ENCODE data around the gene PPFIBP2. TPM values are rescaled to one million over a fixed set of nuclear protein-coding genes. Genes with fewer than 3 reads are reported as not detected.

Gene PPFIBP2
- total and polyA plus RNA-seq, 2 of the 13 experiments (the other 11 are each of a cell fraction or from before 2014, with no cell fraction given), result 15.0 to 52.5 TPM

DNA sequence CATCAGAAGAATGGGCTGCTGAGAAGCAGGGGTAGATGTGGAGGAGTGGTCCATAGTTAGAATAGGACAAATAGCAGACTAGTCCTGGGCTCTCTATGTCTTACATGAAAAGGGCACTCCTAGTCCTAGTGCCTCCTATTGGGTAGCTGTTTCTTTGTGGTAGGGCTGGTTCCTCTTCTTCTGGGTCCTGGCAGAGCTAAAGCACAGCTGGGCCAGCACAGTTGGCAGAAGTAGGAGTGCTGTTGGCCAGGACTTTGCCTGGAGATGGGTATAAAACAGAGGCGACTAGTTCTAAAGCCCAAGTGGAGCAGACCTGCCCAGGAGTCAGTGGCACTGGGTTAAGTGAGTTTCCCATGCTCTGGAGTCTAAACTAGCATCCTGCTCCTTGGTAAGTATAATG lies 55.2 kb downstream of the PPFIBP2 start (continued):
- TF ChIP-seq, protein P1, sequence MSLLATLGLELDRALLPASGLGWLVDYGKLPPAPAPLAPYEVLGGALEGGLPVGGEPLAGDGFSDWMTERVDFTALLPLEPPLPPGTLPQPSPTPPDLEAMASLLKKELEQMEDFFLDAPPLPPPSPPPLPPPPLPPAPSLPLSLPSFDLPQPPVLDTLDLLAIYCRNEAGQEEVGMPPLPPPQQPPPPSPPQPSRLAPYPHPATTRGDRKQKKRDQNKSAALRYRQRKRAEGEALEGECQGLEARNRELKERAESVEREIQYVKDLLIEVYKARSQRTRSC (CRISPR knock-in tag; IDR thresholded peaks at IDR 0.05; ENCODE audit: low read depth), result no peak
- TF ChIP-seq ZNF34 (CRISPR knock-in tag; IDR thresholded peaks at IDR 0.05; ENCODE audit: borderline replicate concordance), result no peak
- no peak for TF ChIP-seq CBX5 (CRISPR knock-in tag; IDR thresholded peaks at IDR 0.05; ENCODE audit: borderline replicate concordance)
- no peak for TF ChIP-seq ZNF660 (CRISPR knock-in tag; IDR thresholded peaks at IDR 0.05; ENCODE audit: borderline replicate concordance, low read depth)
- no peak for TF ChIP-seq ZNF543 (CRISPR knock-in tag; IDR thresholded peaks at IDR 0.05)
- TF ChIP-seq SYNCRIP (IDR thresholded peaks at IDR 0.05; ENCODE audit: insufficient read depth, low read depth, low read length), result no peak
- no peak for TF ChIP-seq SP140L (CRISPR knock-in tag; IDR thresholded peaks at IDR 0.05; ENCODE audit: borderline replicate concordance)

DNA sequence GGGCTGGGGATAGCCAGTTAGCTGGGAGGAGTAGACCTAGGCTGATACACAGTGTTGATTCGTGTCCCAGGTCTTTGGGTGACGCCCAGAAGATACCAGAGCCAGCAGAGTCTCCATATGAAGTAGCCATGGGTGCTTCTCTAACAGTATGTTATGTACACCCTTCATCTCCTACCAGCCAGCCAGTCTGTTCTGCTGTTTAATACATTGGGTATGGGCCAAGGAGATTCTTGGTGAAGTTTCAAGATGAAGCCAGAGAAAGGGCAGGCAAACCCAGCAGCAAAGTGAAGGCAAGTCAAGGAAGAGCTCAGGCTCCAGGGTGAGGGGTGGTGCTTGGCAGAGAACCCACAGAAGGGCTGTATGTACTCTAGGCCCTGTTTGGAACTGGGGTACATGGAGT lies 56.4 kb downstream of the PPFIBP2 start:
- DNase-seq (ENCODE audit: low spot score) (no peak), ATAC-seq (no peak), FAIRE-seq (no peak)
- peaks cover 46% of the 10 kb centered on the region for H3K4me1 ChIP-seq (ENCODE audit: insufficient read depth, low read length)
- H3K27ac ChIP-seq (ENCODE audit: extremely low read length, insufficient read depth, low read length), result no peak overlapping the region
- ChIA-PET CTCF (ENCODE audit: low intra/inter-chr PET ratio, low total read pairs) (interaction anchor here (2.7 to 3.6 kb wide), 2 partner anchors 86 to 95 kb away, joined by 27 to 31 read pairs; no protein-coding TSS in a partner anchor), POLR2A (no interaction called here)
- no peak overlapping the region for H3K9ac ChIP-seq (ENCODE audit: insufficient read depth, low read depth, low read length)
- H4K20me1 ChIP-seq (ENCODE audit: insufficient read depth, low read length), result no peaks in the 10 kb centered on the region
- BruUV-seq (replicated peaks), result no TSS peak
- in situ Hi-C loops (cut with HindIII; ENCODE audit: extremely low pct_ligation_motif_present, low pct_unique_long_range_greater_than_20kb) (loop anchor here (5.0 kb wide), 2 partner anchors 42 to 82 kb away; no protein-coding TSS in a partner anchor), intact Hi-C loops (cut with micrococcal nuclease; ENCODE audit: unreplicated experiment) (no loop called here)
- H3K36me3 ChIP-seq (replicated peaks in 1 of 2; ENCODE audit: control insufficient read depth in 1 of 2, insufficient read depth in 2 of 2, low read length in 2 of 2), result peaks cover 0 to 3% of the 10 kb centered on the region in 2 experiments; a peak in 1 of 5 replicates
- H3K9me3 ChIP-seq (ENCODE audit: low read length), result no peaks in the 10 kb centered on the region
- H3K4me2 ChIP-seq (ENCODE audit: low read depth, low read length), result no peak overlapping the region
- no peaks in the 10 kb centered on the region for H3K27me3 ChIP-seq (ENCODE audit: control insufficient read depth in 1 of 2, insufficient read depth in 2 of 2, low read length in 2 of 2)
- no peak overlapping the region for H3K4me3 ChIP-seq (replicated peaks in 1 of 3; ENCODE audit: insufficient read depth in 1 of 3, low read depth in 2 of 3, low read length in 3 of 3)
- peaks cover 9% of the 10 kb centered on the region for H3K79me2 ChIP-seq (ENCODE audit: insufficient read depth, low read length)
- H2AFZ ChIP-seq (ENCODE audit: low read length), result no peak overlapping the region
- 100% methylated on average over 1 of the region's 2 CpGs for WGBS (ENCODE audit: low lambda C conversion rate)
- TF ChIP-seq ARHGAP35 (CRISPR knock-in tag; IDR thresholded peaks at IDR 0.05; ENCODE audit: borderline replicate concordance), result no peak
- no peak for TF ChIP-seq HCFC1 (IDR thresholded peaks at IDR 0.05; ENCODE audit: low read depth, low read length)
- TF ChIP-seq BRD4 (CRISPR knock-in tag; IDR thresholded peaks at IDR 0.05), result no peak
- no peak for TF ChIP-seq PRPF4 (IDR thresholded peaks at IDR 0.05; ENCODE audit: low read depth, low read length, poor library complexity, severe bottlenecking)
- TF ChIP-seq, protein P2, sequence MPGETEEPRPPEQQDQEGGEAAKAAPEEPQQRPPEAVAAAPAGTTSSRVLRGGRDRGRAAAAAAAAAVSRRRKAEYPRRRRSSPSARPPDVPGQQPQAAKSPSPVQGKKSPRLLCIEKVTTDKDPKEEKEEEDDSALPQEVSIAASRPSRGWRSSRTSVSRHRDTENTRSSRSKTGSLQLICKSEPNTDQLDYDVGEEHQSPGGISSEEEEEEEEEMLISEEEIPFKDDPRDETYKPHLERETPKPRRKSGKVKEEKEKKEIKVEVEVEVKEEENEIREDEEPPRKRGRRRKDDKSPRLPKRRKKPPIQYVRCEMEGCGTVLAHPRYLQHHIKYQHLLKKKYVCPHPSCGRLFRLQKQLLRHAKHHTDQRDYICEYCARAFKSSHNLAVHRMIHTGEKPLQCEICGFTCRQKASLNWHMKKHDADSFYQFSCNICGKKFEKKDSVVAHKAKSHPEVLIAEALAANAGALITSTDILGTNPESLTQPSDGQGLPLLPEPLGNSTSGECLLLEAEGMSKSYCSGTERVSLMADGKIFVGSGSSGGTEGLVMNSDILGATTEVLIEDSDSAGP (CRISPR knock-in tag; IDR thresholded peaks at IDR 0.05; ENCODE audit: borderline replicate concordance), result no peak
- TF ChIP-seq SAFB2 (CRISPR knock-in tag; IDR thresholded peaks at IDR 0.05; ENCODE audit: borderline replicate concordance, low read depth), result no peak
- TF ChIP-seq HNRNPL (IDR thresholded peaks at IDR 0.05; ENCODE audit: low read depth, low read length), result no peak
- TF ChIP-seq YEATS4 (CRISPR knock-in tag; IDR thresholded peaks at IDR 0.05; ENCODE audit: borderline replicate concordance), result no peak
- TF ChIP-seq ZNF20 (CRISPR knock-in tag; IDR thresholded peaks at IDR 0.05), result no peak
- no peak for TF ChIP-seq ELF3 (CRISPR knock-in tag; IDR thresholded peaks at IDR 0.05)
- TF ChIP-seq ZNF383 (CRISPR knock-in tag; IDR thresholded peaks at IDR 0.05; ENCODE audit: borderline replicate concordance), result no peak
